Non-pigmented ciliary epithelial cell (primary cell): ENCODE results near the gene DLGAP4.
"Not testable (repeated sequence)": the region's sequence is repeated elsewhere in the genome, so short reads cannot be mapped to it uniquely, and the experiment has no call there.

ENCODE experiments used
- DNase-seq: peaks from one replicate; pipeline ENCODE4 v3.0.0-alpha.2; 2010; ENCODE audit warnings: low read depth

DLGAP4 gene

GRCh38 chr20:36541227-36541767 is 235.2 kb downstream of the DLGAP4 start, which contains the start of gene MYL9:
Gene MYL9 (plus strand): TSS chr20:36541519. CDS start chr20:36544885, 3,366 bp downstream.
- DNase-seq: no peak

GRCh38 chr20:36541768-36542488 is 235.8 kb downstream of the DLGAP4 start:
- DNase-seq: no peak

- no peak for DNase-seq
Measured at GRCh38 chr20:36542516-36543183, 236.5 kb downstream of the DLGAP4 start.

- no peak for DNase-seq
Measured at GRCh38 chr20:36543184-36544133, 237.3 kb downstream of the DLGAP4 start.

- no peak for DNase-seq
Measured at GRCh38 chr20:36544134-36545018, 238.2 kb downstream of the DLGAP4 start.

- DNase-seq: no peak
Measured at GRCh38 chr20:36546111-36546736, 240.1 kb downstream of the DLGAP4 start.

GRCh38 chr20:36547186-36548005 is 241.3 kb downstream of the DLGAP4 start:
- no peak for DNase-seq

GRCh38 chr20:36548006-36548315 is 241.8 kb downstream of the DLGAP4 start:
- DNase-seq: no peak

GRCh38 chr20:36548704-36549627 is 242.8 kb downstream of the DLGAP4 start:
- DNase-seq: no peak

- no peak for DNase-seq
Measured at GRCh38 chr20:36549628-36549941, 243.4 kb downstream of the DLGAP4 start.

GRCh38 chr20:36549942-36550789 is 244.0 kb downstream of the DLGAP4 start:
- no peak for DNase-seq

- no peak for DNase-seq
Measured at GRCh38 chr20:36550790-36551299, 244.7 kb downstream of the DLGAP4 start.

- no peak for DNase-seq
Measured at GRCh38 chr20:36555248-36555647, 249.1 kb downstream of the DLGAP4 start.

GRCh38 chr20:36562724-36563123 is 256.6 kb downstream of the DLGAP4 start:
- DNase-seq: no peak

- no peak for DNase-seq
Measured at GRCh38 chr20:36563374-36563773, 257.2 kb downstream of the DLGAP4 start.

- not testable (repeated sequence) for DNase-seq
Measured at GRCh38 chr20:36564078-36564725, 258.1 kb downstream of the DLGAP4 start.

- not testable (repeated sequence) for DNase-seq
Measured at GRCh38 chr20:36564726-36565121, 258.6 kb downstream of the DLGAP4 start.
